IPS DF 6.9 (cell line): Measurements from ENCODE around the gene APOL2.

Experiments used
- DNase-seq: peaks from one replicate; pipeline ENCODE4 v3.0.0-alpha.2; 2013; ENCODE audit warnings: low read depth, low spot score
- H3K27ac ChIP-seq: one replicate; pipeline ENCODE4 v1.5.1; 2013; ENCODE audit warnings: low read length, control low read depth
- H3K27me3 ChIP-seq: 2 replicates; pipeline ENCODE4 v1.6.1; 2013; ENCODE audit warnings: mild to moderate bottlenecking, low read length; ENCODE audit not compliant: control insufficient read depth, insufficient read depth
- H3K36me3 ChIP-seq: 2 replicates; pipeline ENCODE4 v1.6.1; 2013; ENCODE audit warnings: low read length; ENCODE audit not compliant: control insufficient read depth, insufficient read depth
- H3K4me1 ChIP-seq: 2 replicates; pipeline ENCODE4 v1.6.1; 2013; ENCODE audit warnings: low read length; ENCODE audit not compliant: control insufficient read depth, insufficient read depth
- H3K4me3 ChIP-seq: 2 replicates; pipeline ENCODE4 v1.5.1; 2013; ENCODE audit warnings: mild to moderate bottlenecking, low read length
- H3K9me3 ChIP-seq: 2 replicates; pipeline ENCODE4 v1.6.1; 2013; ENCODE audit warnings: low read length, inconsistent platforms; ENCODE audit not compliant: control insufficient read depth, insufficient read depth
- WGBS: extraction: QIAGEN DNeasy Blood & Tissue Kit; methylation state at CpG from one replicate; pipeline ENCODE4 v1.1.7; 2013; ENCODE audit warnings: mixed read lengths, missing lambda C conversion rate; ENCODE audit not compliant: insufficient read length, insufficient coverage; 5-methylcytosine and 5-hydroxymethylcytosine counted together

The APOL2 gene, protein sequence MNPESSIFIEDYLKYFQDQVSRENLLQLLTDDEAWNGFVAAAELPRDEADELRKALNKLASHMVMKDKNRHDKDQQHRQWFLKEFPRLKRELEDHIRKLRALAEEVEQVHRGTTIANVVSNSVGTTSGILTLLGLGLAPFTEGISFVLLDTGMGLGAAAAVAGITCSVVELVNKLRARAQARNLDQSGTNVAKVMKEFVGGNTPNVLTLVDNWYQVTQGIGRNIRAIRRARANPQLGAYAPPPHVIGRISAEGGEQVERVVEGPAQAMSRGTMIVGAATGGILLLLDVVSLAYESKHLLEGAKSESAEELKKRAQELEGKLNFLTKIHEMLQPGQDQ

GRCh38 chr22:36239401-36240171, at the start of gene APOL2:
TSS of gene APOL2 (minus strand) at chr22:36239527. CDS start at chr22:36233162, 6,365 bp downstream.
- no peaks in the 10 kb centered on the region for H3K27me3 ChIP-seq
- no peaks in the 10 kb centered on the region for H3K9me3 ChIP-seq
- no peaks in the 10 kb centered on the region for H3K36me3 ChIP-seq
- no peaks in the 10 kb centered on the region; the same call in 1 of the 2 replicates for H3K4me1 ChIP-seq
- peak within 1 kb of the TSS; percentile 30; the same call in 1 of the 2 replicates for H3K4me3 ChIP-seq
- DNase-seq: peak; percentile 70
- H3K27ac ChIP-seq: no peak within 1 kb of the TSS
- WGBS: no CpG with 5 or more reads among the region's 13 CpGs

DNA sequence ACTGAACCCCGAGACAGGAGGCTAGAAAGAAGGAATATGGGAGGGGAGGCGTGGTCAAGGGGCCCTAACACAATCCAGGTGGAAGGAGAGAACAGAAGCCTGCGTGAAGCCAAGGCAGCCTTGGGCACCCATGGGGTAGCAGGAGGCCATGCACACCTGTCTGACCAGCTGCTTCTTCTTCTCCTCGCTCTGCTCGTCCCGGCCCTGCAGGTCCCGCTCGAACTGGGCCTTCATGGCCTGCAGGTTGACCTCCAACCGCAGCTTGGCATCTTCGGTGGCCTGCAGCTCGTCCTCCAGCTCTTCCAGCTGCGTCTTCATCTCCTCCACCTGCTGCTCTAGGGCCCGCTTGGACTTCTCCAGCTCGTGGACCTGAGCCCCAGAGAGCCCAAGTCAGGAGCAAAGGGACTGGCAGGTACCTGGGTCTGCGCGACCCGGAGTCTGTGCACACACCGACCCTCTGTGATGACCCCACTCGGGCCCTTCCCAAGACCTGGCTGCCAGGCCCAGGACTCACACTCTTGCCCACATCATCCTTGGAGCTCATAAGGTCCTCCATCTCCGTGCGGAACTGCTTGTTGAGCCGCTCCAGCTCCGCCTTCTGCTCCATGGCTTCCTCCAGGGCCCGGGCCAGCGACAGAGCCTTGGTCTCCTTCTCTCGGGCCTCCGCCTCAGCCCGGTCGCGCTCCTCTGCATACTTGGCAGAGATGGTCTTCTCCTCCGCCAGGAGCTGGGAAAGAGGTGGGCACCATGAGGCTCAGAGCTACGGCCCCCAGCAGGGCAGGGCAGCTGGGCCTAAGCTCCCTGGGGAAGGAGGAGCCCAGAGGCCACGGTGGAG, 49.5 kb upstream of the APOL2 start:
- no peaks in the 10 kb centered on the region for H3K27me3 ChIP-seq
- no peak overlapping the region for H3K27ac ChIP-seq
- no peaks in the 10 kb centered on the region for H3K9me3 ChIP-seq
- peaks cover 2% of the 10 kb centered on the region; the same call in 1 of the 2 replicates for H3K4me1 ChIP-seq
- DNase-seq: no peak
- H3K4me3 ChIP-seq: no peak overlapping the region
- no CpG with 5 or more reads among the region's 33 CpGs for WGBS
- H3K36me3 ChIP-seq: peaks cover 76% of the 10 kb centered on the region

- WGBS: no CpG with 5 or more reads among the region's 20 CpGs
- peaks cover 71% of the 10 kb centered on the region for H3K36me3 ChIP-seq
- H3K4me1 ChIP-seq: peaks cover 2% of the 10 kb centered on the region; the same call in 1 of the 2 replicates
- no peak overlapping the region for H3K4me3 ChIP-seq
- no peak for DNase-seq
- no peaks in the 10 kb centered on the region for H3K9me3 ChIP-seq
- H3K27ac ChIP-seq: no peak overlapping the region
- H3K27me3 ChIP-seq: no peaks in the 10 kb centered on the region
These were observed 48.7 kb upstream of the APOL2 start for GRCh38 chr22:36287881-36288515.

DNA sequence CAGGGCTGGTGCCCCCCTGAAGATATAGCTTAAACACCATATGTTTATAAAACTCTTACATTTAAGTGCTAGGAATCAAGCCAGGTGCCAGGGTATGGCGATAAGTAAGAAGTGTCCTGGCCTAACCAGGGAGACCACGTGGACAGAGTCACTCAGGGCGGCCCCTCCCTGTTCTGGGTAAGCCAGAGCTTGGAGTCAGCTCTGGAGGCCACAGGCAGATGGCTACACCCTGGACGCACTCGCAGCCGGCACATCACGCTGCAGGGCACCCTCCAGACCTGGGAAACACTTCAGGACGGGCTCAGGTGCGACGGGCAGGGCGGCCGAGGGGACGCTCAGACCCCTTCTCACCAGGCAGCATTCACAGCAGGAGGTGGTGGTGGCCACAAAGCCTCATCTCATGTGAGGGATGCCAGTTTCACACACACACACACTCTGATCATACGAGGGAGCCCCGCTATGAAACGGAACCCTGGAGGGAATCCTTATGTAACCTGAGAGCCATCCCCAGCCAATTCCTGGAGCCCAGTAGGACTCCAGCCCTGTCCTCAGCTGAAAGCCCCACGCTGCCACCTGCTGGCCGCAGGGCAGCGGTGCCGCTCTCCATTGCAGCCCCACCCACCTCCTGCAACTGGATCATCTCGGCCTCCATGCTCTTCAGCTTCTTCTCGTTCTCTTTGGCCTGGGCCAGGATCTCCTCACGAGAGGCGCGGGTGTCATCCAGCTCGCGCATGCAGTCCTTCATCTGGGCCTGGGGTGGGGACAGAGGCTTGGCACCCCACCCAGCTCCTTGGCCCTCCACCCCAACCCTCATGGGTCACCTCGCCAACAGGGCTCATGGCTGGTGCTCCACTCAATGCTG, 47.0 kb upstream of the APOL2 start:
- Histone ChIP-seq H3K4me1 (peaks cover 2% of the 10 kb centered on the region; the same call in 1 of the 2 replicates), H3K9me3 (no peaks in the 10 kb centered on the region), H3K27ac (no peak overlapping the region), H3K36me3 (peaks cover 67% of the 10 kb centered on the region), H3K27me3 (no peaks in the 10 kb centered on the region), H3K4me3 (no peak overlapping the region)
- DNase-seq: peak; percentile 64
- whole genome bisulfite sequencing: no CpG with 5 or more reads among the region's 28 CpGs

GRCh38 chr22:36285545-36285944, 46.2 kb upstream of the APOL2 start:
- Histone ChIP-seq H3K4me1 (peaks cover 2% of the 10 kb centered on the region; the same call in 1 of the 2 replicates), H3K4me3 (no peak overlapping the region), H3K27ac (no peak overlapping the region), H3K36me3 (peaks cover 67% of the 10 kb centered on the region), H3K9me3 (no peaks in the 10 kb centered on the region), H3K27me3 (no peaks in the 10 kb centered on the region)
- WGBS: no CpG with 5 or more reads among the region's 21 CpGs
- no peak for DNase-seq

DNA sequence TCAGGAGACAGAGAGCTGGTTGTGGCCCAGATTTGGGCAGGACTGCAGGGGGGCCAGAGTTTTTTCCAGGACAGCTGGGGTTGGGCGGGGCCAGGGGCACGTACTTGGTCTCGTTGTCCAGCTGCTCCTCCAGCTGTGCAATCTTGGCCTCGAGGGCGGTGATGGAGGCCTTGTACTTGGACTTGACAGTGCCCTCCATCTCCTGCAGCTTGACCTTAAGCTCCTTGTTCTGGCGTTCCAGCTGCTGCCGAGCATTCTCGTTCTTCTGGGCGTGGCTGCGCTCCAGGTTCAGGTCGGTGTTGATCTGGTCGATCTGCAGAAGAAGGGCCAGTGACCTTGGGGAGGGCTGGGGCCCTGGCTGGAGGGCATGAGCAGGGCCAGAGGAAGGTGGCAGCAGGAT, 45.7 kb upstream of the APOL2 start:
- no CpG with 5 or more reads among the region's 12 CpGs for WGBS
- DNase-seq: no peak
- H3K27me3 ChIP-seq: no peaks in the 10 kb centered on the region
- H3K4me3 ChIP-seq: no peak overlapping the region
- H3K27ac ChIP-seq: no peak overlapping the region
- H3K4me1 ChIP-seq: peaks cover 2% of the 10 kb centered on the region; the same call in 1 of the 2 replicates
- no peaks in the 10 kb centered on the region for H3K9me3 ChIP-seq
- peaks cover 67% of the 10 kb centered on the region for H3K36me3 ChIP-seq

GRCh38 chr22:36284171-36284571, 44.8 kb upstream of the APOL2 start:
- Histone ChIP-seq H3K4me3 (no peak overlapping the region), H3K27ac (no peak overlapping the region), H3K9me3 (no peaks in the 10 kb centered on the region), H3K4me1 (peaks cover 2% of the 10 kb centered on the region; the same call in 1 of the 2 replicates), H3K27me3 (no peaks in the 10 kb centered on the region), H3K36me3 (peaks cover 59% of the 10 kb centered on the region)
- WGBS: no CpG with 5 or more reads among the region's 24 CpGs
- no peak for DNase-seq

- Histone ChIP-seq H3K27ac (no peak overlapping the region), H3K9me3 (no peaks in the 10 kb centered on the region), H3K36me3 (peaks cover 45% of the 10 kb centered on the region), H3K27me3 (no peaks in the 10 kb centered on the region), H3K4me1 (peaks cover 3% of the 10 kb centered on the region; the same call in 1 of the 2 replicates), H3K4me3 (no peak overlapping the region)
- no CpG with 5 or more reads among the region's 24 CpGs for WGBS
- DNase-seq: no peak
These were observed 43.1 kb upstream of the APOL2 start for GRCh38 chr22:36282328-36282831.

GRCh38 chr22:36281781-36282327, 42.5 kb upstream of the APOL2 start:
- Histone ChIP-seq H3K36me3 (peaks cover 44% of the 10 kb centered on the region), H3K4me1 (peaks cover 3% of the 10 kb centered on the region; the same call in 1 of the 2 replicates), H3K9me3 (no peaks in the 10 kb centered on the region), H3K27ac (no peak overlapping the region), H3K4me3 (no peak overlapping the region), H3K27me3 (no peaks in the 10 kb centered on the region)
- no CpG with 5 or more reads among the region's 14 CpGs for WGBS
- no peak for DNase-seq
